HCT116 (cell line): ENCODE data around the gene CCDC73. TPM values are rescaled to one million over a fixed set of nuclear protein-coding genes. Genes with fewer than 3 reads are reported as not detected.

Experiments used
- ATAC-seq: fragments of 200-7000 bp; cut with Tn5 transposase; 2 replicates; pipeline ENCODE4 v1.9.1; 2020; ENCODE audit warnings: mild to moderate bottlenecking, moderate library complexity
- BruUV-seq: library from RNA; stranded (reverse); fragments of 400-500 nt; replicated peaks from 2 replicates; lab custom pipeline; 2021; lab: Mats Ljungman, UMichigan
- CTCF ChIA-PET: fragments of 300-600 bp; sonication (Branson Sonifier 250); formaldehyde crosslinking; loops from one replicate; lab custom pipeline; 2021; ENCODE audit warnings: antibody characterized with exemption; lab: Charles Lee
- POLR2A ChIA-PET: fragments of 300-600, 350-600 bp; sonication (Branson Sonifier 250); formaldehyde crosslinking; loops from one replicate; lab custom pipeline; 2021; ENCODE audit warnings: antibody characterized with exemption; lab: Charles Lee
- RAD21 ChIA-PET, 2 experiments: fragments of 300-600 bp; sonication (Branson Sonifier 250); formaldehyde crosslinking; loops; one replicate each; lab custom pipeline; 2023; ENCODE audit warnings: low total read pairs in 2 of 2; ENCODE audit not compliant: uncharacterized antibody in 2 of 2, unreplicated experiment in 2 of 2, low non-redundant PET in 1 of 2; lab: Charles Lee
- DNase-seq: peaks from one replicate; pipeline ENCODE4 v3.0.0-alpha.2; 2010; ENCODE audit warnings: low read depth, low spot score
- H2AFZ ChIP-seq: fragments of 200-600 bp; shearing (Covaris generic), sonication (generic); 2 replicates; pipeline ENCODE4 v1.6.1; 2017; ENCODE audit warnings: low read depth, mixed run types, mixed read lengths, antibody characterized with exemption, low read length; ENCODE audit not compliant: poor library complexity, severe bottlenecking
- H3K27ac ChIP-seq: 2 replicates; pipeline ENCODE4 v1.5.1; 2012; ENCODE audit warnings: low read depth, low read length
- H3K27me3 ChIP-seq: fragments of 200-600 bp; sonication (generic); 2 replicates; pipeline ENCODE4 v1.6.1; 2016; ENCODE audit warnings: mixed run types, low read length, mixed read lengths; ENCODE audit not compliant: insufficient read depth
- H3K36me3 ChIP-seq, 2 experiments: fragments of 200-500 bp in 1 of 2; fragments of 200-600 bp in 1 of 2; sonication (Bioruptor generic) in 1 of 2; sonication (generic) in 1 of 2; 2 replicates each; pipeline versions ENCODE4 v1.5.1 to v1.6.1; 2014 to 2016; ENCODE audit warnings: low read length in 2 of 2, inconsistent platforms in 1 of 2, mixed read lengths in 1 of 2, mixed run types in 1 of 2; ENCODE audit not compliant: insufficient read depth in 2 of 2, control insufficient read depth in 1 of 2
- H3K4me1 ChIP-seq, 2 experiments: fragments of 200-600 bp in 1 of 2; sonication (generic) in 1 of 2; 2 replicates each; pipeline versions ENCODE4 v1.5.1 to v1.6.1; 2012 to 2017; ENCODE audit warnings: low read length in 2 of 2, inconsistent platforms in 1 of 2, mild to moderate bottlenecking in 1 of 2, mixed read lengths in 1 of 2, mixed run types in 1 of 2, moderate library complexity in 1 of 2; ENCODE audit not compliant: insufficient read depth in 2 of 2, control insufficient read depth in 1 of 2
- H3K4me2 ChIP-seq: fragments of 200-600 bp; sonication (generic); 2 replicates; pipeline ENCODE4 v1.6.1; 2017; ENCODE audit warnings: mixed run types, low read length, mixed read lengths
- H3K4me3 ChIP-seq, 2 experiments: fragments of 200-600 bp in 1 of 2; sonication (generic) in 1 of 2; replicated peaks in 1 of 2; 2 replicates each; pipeline ENCODE4 v1.5.1; 2011 to 2016; ENCODE audit warnings: low read length in 2 of 2, control low read depth in 1 of 2, low read depth in 1 of 2, mild to moderate bottlenecking in 1 of 2, mixed read lengths in 1 of 2, mixed run types in 1 of 2
- H3K79me2 ChIP-seq: fragments of 200-600 bp; sonication (generic); 2 replicates; pipeline ENCODE4 v1.6.1; 2017; ENCODE audit warnings: mild to moderate bottlenecking, mixed run types, low read length, moderate library complexity, mixed read lengths; ENCODE audit not compliant: insufficient read depth
- H3K9ac ChIP-seq: fragments of 200-600 bp; sonication (generic); 2 replicates; pipeline ENCODE4 v1.6.1; 2016; ENCODE audit warnings: low read length, mixed read lengths
- H3K9me2 ChIP-seq: fragments of 200-600 bp; sonication (generic), shearing (Covaris generic); 2 replicates; pipeline ENCODE4 v1.6.1; 2017; ENCODE audit warnings: mixed run types, mild to moderate bottlenecking, moderate library complexity; ENCODE audit not compliant: insufficient read depth
- H3K9me3 ChIP-seq, 2 experiments: fragments of 200-500 bp in 1 of 2; fragments of 200-600 bp in 1 of 2; sonication (Bioruptor generic) in 1 of 2; sonication (generic) in 1 of 2; 2 replicates each; pipeline ENCODE4 v1.6.1; 2014 to 2017; ENCODE audit warnings: low read length in 2 of 2, mixed read lengths in 2 of 2, inconsistent platforms in 1 of 2, low read depth in 1 of 2, mild to moderate bottlenecking in 1 of 2, mixed run types in 1 of 2, moderate library complexity in 1 of 2; ENCODE audit not compliant: control insufficient read depth in 1 of 2, insufficient read depth in 1 of 2
- H4K20me1 ChIP-seq: fragments of 200-600 bp; sonication (generic), shearing (Covaris generic); 2 replicates; pipeline ENCODE4 v1.6.1; 2017; ENCODE audit warnings: mixed run types, mild to moderate bottlenecking, moderate library complexity; ENCODE audit not compliant: insufficient read depth
- CEBPB ChIP-seq: IDR thresholded peaks from 2 replicates; pipeline ENCODE4 v1.6.1; 2012; ENCODE audit warnings: low read depth
- CTCF ChIP-seq, 3 experiments: fragments of 200-600 bp in 1 of 3; sonication (generic) in 1 of 3; IDR thresholded peaks in 2 of 3; conservative IDR thresholded peaks in 1 of 3; 2 replicates each; pipeline ENCODE4 v1.5.1; 2012 to 2017; ENCODE audit warnings: low read depth in 2 of 3, low read length in 2 of 3, antibody characterized with exemption in 1 of 3, borderline replicate concordance in 1 of 3, control low read depth in 1 of 3, mild to moderate bottlenecking in 1 of 3, mixed read lengths in 1 of 3, mixed run types in 1 of 3, moderate library complexity in 1 of 3; ENCODE audit not compliant: insufficient read depth in 1 of 3
- EGR1 ChIP-seq: IDR thresholded peaks from 2 replicates; pipeline ENCODE4 v1.6.1; 2012; ENCODE audit warnings: low read depth
- EZH2phosphoT487 ChIP-seq: fragments of 200-600 bp; IDR thresholded peaks from 2 replicates; pipeline ENCODE4 v1.6.1; 2018; ENCODE audit warnings: antibody characterized with exemption, borderline replicate concordance
- JUND ChIP-seq: IDR thresholded peaks from 2 replicates; pipeline ENCODE4 v1.6.1; 2012
- POLR2AphosphoS5 ChIP-seq: IDR thresholded peaks from 2 replicates; pipeline ENCODE4 v1.6.1; 2011; ENCODE audit warnings: mild to moderate bottlenecking, low read depth, low read length, moderate library complexity
- RAD21 ChIP-seq: IDR thresholded peaks from 2 replicates; pipeline ENCODE4 v1.6.1; 2012; ENCODE audit warnings: low read depth, mild to moderate bottlenecking
- YY1 ChIP-seq: IDR thresholded peaks from 2 replicates; pipeline ENCODE4 v1.6.1; 2011; ENCODE audit warnings: low read length, low read depth, moderate library complexity, mild to moderate bottlenecking; ENCODE audit not compliant: insufficient replicate concordance; ENCODE audit errors: extremely low read depth
- intact Hi-C: fragments of 100-400 bp; cut with micrococcal nuclease; formaldehyde crosslinking; loops from 2 replicates; pipeline ENCODE4 v1.10.0; 2022
- total RNA-seq: library from RNA; stranded (reverse); gene quantifications from one replicate; pipeline ENCODE4 v1.2.1, GENCODE V29; 2021; ENCODE audit not compliant: unreplicated experiment
- TF ChIP-seq, protein P1 (sequence below): IDR thresholded peaks from 2 replicates; pipeline ENCODE4 v1.6.1; 2012
- TF ChIP-seq, protein P2 (sequence below): IDR thresholded peaks from 2 replicates; pipeline ENCODE4 v1.6.1; 2011; ENCODE audit warnings: mild to moderate bottlenecking, low read length, moderate library complexity; ENCODE audit not compliant: insufficient replicate concordance; ENCODE audit errors: extremely low read depth

The CCDC73 gene
- total RNA-seq, 1 experiment from 2014 or later: not detected

- POLR2A ChIA-PET: no interaction called here
- Histone ChIP-seq H2AFZ (no peak overlapping the region), H3K79me2 (peaks cover 81% of the 10 kb centered on the region), H3K4me3 (no peak overlapping the region), H3K9me3 (no peaks in the 10 kb centered on the region), H3K9ac (no peak overlapping the region), H3K36me3 (peaks cover 22 to 30% of the 10 kb centered on the region in 2 experiments; a peak in 3 of 4 replicates), H3K27ac (peak overlapping the region; percentile 6; the same call in 1 of the 2 replicates)
- peak; percentile 35 for ATAC-seq
- intact Hi-C loops: no loop called here
- peak; percentile 23 to 64 (median 48); a peak in 4 of 6 replicates for TF ChIP-seq CTCF (IDR thresholded peaks at IDR 0.05 in 2 of 3, conservative IDR thresholded peaks at IDR 0.05 in 1 of 3; ENCODE audit: borderline replicate concordance in 1 of 3, insufficient read depth in 1 of 3, low read depth in 2 of 3, low read length in 2 of 3)
- TF ChIP-seq, protein P1, sequence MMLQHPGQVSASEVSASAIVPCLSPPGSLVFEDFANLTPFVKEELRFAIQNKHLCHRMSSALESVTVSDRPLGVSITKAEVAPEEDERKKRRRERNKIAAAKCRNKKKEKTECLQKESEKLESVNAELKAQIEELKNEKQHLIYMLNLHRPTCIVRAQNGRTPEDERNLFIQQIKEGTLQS: no peak
- no peak for TF ChIP-seq EZH2phosphoT487
- TF ChIP-seq RAD21: peak; percentile 20; the same call in 1 of the 2 replicates
- no peak for TF ChIP-seq EGR1
- TF ChIP-seq, all 23 proteins: peak for 2
- Histone ChIP-seq H3K4me1 (peaks cover 8 to 29% of the 10 kb centered on the region in 2 experiments), H3K27me3 (no peaks in the 10 kb centered on the region), H3K4me2 (peak overlapping the region; percentile 86; the same call in 1 of the 2 replicates), H3K9me2 (no peaks in the 10 kb centered on the region), H4K20me1 (peaks cover 38% of the 10 kb centered on the region)
- CTCF ChIA-PET: no interaction called here
- RAD21 ChIA-PET: no interaction called here
- no TSS peak for BruUV-seq
- peak; percentile 29 for DNase-seq
Observed at GRCh38 chr11:32586576-32587190, 207.8 kb downstream of the CCDC73 start.

GRCh38 chr11:32584921-32585320 lies 209.5 kb downstream of the CCDC73 start:
- Histone ChIP-seq H3K9me2 (no peaks in the 10 kb centered on the region), H3K4me3 (peak overlapping the region; percentile 79 to 97), H2AFZ (no peak overlapping the region), H3K4me1 (peaks cover 8 to 29% of the 10 kb centered on the region in 2 experiments), H3K4me2 (peak overlapping the region; percentile 86), H3K9ac (peak overlapping the region; percentile 97), H3K79me2 (peaks cover 64% of the 10 kb centered on the region), H4K20me1 (peaks cover 35% of the 10 kb centered on the region), H3K27ac (peak overlapping the region; percentile 82; the same call in 1 of the 2 replicates), H3K36me3 (peaks cover 9 to 14% of the 10 kb centered on the region in 2 experiments; a peak in 3 of 4 replicates), H3K27me3 (no peaks in the 10 kb centered on the region), H3K9me3 (no peaks in the 10 kb centered on the region)
- TSS peak; percentile 44 for BruUV-seq
- intact Hi-C loops: no loop called here
- ChIA-PET RAD21 (no interaction called here), CTCF (no interaction called here), POLR2A (no interaction called here)
- no peak for DNase-seq
- no peak for ATAC-seq
- TF ChIP-seq EZH2phosphoT487 (no peak), CEBPB (no peak), POLR2AphosphoS5 (no peak), YY1 (no peak), JUND (no peak), CTCF (IDR thresholded peaks at IDR 0.05 in 2 of 3, conservative IDR thresholded peaks at IDR 0.05 in 1 of 3; ENCODE audit: borderline replicate concordance in 1 of 3, insufficient read depth in 1 of 3, low read depth in 2 of 3, low read length in 2 of 3) (no peak)
- TF ChIP-seq, protein P2, sequence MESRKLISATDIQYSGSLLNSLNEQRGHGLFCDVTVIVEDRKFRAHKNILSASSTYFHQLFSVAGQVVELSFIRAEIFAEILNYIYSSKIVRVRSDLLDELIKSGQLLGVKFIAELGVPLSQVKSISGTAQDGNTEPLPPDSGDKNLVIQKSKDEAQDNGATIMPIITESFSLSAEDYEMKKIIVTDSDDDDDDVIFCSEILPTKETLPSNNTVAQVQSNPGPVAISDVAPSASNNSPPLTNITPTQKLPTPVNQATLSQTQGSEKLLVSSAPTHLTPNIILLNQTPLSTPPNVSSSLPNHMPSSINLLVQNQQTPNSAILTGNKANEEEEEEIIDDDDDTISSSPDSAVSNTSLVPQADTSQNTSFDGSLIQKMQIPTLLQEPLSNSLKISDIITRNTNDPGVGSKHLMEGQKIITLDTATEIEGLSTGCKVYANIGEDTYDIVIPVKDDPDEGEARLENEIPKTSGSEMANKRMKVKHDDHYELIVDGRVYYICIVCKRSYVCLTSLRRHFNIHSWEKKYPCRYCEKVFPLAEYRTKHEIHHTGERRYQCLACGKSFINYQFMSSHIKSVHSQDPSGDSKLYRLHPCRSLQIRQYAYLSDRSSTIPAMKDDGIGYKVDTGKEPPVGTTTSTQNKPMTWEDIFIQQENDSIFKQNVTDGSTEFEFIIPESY: no peak
